Activated CD4-positive, alpha-beta T cell treated with anti-CD3 and anti-CD28 coated beads, Interleukin-10, Interleukin-2, amounts not matched to agents 100 ng/mL and 50 ng/mL, durations not matched to agents 16 hours and 8 hours (primary cell): Measurements from ENCODE around the gene CHGA.

Experiments
- DNase-seq: peaks from one replicate; pipeline ENCODE4 v3.0.0-alpha.2; 2020

CHGA gene

DNA sequence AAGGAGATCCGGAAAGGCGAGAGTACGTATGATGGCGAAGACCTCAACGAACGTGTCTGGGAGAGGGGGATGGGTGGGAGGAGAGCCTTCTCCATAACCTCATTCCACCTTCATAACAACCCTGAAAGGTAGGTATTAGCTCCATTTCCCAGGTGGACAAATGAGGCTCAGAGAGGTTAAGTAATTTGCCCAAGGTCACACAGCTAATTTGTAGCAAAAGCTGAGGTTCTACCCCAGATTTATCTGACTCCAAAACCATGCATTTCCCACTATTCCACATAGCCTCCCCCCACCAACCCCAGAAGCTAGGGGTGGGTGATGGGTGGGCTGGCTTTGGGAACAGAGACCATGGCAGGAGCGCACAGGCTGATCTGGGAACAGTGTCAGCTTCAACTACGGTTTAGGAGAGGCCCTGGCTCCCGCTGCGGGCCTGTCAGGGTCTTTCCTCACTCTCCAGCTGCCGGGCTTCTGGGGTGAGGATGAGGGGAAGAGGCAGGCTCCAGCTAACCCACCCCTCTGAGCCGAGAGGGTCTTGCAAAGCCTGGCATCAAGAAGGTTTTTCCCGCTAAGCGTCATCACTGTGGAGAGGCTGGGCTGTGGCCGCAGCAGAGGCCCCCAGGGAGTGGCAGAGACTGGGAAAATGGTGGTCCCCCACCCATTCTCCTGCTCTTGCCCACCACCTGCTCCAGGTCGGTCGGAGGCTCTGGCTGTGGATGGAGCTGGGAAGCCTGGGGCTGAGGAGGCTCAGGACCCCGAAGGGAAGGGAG, 8.9 kb downstream of the CHGA start:
- DNase-seq = no peak

DNA sequence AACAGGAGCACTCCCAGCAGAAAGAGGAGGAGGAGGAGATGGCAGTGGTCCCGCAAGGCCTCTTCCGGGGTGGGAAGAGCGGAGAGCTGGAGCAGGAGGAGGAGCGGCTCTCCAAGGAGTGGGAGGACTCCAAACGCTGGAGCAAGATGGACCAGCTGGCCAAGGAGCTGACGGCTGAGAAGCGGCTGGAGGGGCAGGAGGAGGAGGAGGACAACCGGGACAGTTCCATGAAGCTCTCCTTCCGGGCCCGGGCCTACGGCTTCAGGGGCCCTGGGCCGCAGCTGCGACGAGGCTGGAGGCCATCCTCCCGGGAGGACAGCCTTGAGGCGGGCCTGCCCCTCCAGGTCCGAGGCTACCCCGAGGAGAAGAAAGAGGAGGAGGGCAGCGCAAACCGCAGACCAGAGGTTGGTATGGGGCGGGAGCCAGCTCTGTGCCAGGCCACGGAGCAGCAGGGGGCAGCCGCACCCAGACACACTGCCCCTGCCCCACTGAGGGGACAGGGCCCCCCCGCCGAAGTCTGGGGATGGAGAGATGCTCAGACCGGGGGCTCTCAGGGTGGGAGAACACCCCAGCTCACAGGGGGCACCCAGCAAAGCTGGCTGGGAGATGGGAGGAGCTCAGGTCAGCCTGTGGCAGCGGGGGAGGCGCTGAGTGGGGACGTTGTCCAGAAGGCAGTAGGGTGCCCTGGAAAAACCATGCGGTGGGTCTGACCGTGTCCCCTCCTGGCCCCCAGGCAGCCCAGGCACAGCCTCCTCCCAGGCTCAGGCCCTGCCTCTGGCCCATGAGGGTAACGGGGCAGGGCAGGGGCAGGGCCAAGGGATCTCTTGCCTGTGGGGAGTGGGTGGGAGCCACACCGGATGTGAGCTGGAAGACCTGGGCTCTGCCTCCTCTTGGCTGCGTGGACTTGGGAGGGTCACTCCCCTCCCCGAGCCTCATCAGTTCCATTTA, 9.8 kb downstream of the CHGA start:
- DNase-seq = no peak

DNA sequence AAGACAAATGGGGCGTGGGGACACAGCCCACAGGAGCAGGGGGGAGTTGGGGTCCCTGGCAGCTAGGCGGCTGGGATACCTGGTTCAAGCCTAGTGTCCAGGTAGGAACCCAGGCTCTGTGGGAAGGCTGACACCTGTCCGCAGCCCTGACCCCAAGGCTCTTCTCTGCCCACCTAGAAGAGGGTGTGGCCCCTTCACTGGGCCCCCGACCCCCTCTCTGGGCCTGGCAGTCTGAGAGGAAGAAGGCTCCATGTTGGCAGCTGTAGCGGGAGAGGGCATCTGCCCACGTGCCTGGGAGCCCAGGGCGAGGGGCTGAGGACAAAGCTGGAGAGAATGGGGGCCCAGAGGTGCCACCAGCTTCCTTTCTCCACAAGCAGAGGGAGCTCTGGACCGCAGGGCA, 10.5 kb downstream of the CHGA start:
- no peak for DNase-seq

DNA sequence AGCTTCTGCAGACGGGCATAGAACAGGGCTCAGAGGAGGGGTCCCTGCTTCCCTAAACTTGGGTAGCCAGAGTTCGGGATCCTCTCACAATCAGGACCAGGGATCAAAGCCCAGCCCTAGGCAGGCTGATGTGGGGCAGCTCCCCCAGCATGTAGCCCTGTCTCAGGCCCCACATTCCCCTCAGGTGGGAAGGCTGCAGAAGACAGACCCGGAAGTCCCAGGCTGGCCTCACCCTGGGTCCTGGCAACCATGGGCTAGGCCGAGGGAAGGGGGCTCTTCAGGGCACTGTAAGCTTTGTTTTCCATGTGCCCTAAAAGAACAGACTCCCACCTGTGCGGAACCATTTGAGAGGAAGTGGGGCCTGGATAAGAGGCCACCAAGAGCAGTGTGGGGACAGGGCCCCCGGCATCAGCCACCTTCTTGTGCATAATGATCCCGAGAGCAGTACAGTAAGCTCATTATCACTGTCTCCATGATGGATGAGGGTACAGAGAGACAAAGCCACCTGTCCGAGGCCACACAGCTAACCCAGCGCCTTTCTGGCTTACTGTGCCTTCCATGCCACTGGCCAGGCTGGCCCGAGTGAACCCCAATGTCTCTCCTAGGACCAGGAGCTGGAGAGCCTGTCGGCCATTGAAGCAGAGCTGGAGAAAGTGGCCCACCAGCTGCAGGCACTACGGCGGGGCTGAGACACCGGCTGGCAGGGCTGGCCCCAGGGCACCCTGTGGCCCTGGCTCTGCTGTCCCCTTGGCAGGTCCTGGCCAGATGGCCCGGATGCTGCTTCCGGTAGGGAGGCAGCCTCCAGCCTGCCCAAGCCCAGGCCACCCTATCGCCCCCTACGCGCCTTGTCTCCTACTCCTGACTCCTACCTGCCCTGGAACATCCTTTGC, 11.5 kb downstream of the CHGA start:
- DNase-seq = no peak

DNA sequence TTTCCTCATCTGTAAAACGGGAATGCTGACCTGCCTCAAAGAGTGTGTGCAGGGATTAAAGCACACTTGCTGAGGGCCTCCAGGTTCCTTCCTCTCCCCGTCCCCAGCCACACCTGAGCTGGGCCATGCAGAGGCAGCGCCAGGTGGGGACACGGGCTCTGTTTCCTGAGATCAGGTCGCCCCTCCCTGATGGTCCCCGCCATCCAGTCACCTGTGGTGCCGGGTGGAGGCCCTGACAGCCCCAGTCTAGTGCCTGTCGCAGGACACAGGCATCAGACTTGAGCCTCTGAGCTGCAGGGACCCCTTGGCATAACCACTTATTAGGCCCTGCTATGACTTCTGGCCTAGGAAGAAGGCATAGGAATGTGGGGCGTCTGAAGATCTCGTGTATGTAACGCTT, 12.5 kb downstream of the CHGA start:
- DNase-seq = no peak

DNA sequence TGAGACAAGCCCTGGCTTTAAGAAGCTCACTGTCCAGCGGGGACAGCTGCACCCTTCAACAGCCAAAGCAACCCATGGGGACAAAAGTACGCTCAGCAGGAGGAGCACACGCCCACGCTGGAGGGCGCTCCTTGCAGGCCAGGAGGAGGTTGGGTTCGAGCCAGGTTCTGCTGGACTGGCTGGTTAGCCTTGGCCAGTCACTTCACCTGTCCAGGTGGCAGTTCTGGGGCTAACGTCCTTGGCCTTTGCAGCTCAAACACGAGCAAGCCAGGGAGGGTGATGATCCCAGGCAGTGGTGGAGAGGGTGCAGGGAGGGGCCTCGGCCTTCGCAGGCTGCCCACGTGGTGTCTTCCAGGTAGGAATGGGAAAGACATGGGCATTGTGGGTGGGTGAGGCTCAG, 13.1 kb downstream of the CHGA start:
- no peak for DNase-seq

DNA sequence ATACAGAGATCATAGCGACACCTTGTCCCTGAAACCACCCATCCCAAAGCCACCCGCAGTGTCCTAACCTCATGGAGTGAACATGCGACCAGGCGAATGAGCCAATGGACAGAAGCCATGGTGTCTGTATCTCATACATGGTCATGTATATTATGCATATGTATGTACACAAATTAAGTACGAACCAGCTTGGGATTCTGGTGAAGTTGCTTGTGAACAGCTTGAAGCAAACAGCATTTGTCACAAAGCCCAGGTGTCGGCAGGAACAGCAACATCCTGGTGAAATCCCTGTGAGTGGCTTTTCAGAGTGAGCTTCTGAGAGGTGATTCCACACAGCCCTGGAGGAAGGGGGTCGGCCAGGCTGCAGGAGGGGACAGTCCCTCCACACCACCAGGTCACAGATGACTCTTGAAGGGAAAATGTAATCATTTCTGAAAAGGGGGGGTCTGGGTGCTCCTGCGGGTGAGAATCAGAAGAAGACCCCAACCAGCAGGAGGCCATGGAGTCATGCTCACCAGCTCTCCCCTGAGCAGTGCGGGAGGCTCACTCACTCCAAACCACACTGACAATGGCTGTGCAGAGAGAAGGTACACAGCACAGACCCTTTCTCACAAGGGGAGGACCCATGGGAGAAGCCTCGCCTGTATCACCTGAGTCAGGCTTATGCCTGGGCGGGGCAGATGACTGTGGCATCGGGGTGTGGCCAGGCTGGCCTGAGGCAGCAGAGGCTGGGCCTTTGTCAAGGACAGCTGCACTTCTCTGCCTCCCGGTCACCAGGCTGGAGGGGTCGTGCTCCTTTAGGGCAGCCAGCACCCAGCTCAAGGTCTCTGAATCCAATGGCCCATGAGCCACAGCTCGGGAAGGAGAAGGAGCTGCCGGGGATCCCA, 14.3 kb downstream of the CHGA start:
- no peak for DNase-seq

DNA sequence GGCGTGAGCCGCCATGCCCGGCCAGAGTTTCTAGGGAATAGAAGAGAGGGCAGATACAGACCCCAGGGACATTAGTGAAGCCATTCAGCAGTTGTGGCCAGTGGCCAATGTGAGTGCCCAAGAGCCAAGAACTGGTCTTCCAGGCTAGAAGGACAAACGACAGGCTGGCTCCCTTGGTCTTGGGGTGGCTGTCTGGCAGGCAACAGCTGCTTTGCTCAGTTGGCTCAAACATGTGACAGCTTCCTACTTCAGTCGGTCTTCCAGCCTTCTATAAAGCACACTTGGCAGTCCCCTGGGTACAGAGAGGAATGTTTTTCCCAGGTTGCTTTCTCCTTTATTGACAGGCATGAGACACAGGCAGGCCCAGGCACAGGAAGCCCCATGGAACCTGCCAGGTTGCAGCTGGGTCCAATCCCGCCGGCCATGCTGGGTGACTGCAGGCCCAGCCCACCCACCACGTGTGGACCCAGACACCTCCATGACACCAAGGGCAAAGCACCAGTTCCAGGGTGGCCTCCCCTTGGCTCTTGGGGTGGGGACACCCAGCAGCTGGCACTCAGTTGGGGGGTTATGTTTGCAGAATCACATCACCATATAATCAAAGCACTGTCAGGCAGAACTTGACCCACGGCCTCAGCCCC, 15.4 kb downstream of the CHGA start:
- no peak for DNase-seq

DNA sequence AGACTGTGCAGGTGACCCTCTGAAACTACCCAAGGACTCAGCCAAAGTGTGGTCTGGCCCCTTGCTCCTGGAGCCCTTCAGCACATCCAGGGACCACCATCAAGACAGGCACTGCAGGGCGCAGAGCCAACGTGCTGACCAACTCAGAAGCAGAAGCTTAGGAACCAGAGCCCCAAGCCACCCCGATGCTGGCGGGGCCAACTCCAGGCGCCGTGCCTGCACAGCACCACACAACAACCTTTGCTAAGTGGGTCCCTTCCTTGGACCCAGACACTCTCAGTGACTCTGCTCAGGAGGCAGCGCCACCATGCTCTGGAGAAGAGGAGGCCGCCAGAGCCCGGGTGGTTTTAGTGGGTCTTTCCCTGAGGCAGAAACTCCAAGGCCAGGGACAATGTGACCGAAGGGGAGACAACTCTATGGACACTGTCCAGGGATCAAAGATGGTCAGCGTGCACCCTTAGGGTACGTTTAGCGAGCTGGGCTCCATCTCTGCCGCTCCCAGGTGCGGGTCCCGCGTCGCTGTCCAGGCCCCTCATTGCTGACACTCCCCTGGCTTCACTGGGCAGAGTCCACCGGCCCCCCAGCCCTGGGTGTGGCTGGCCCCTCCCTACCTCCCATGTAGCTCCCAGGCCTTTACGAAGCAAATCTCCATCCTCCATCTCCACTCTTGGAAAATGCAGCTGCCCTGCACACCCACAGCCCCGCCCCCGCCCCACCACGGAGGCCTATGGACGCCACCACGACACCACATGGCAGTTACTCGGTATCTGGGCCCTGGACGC, 16.1 kb downstream of the CHGA start:
- DNase-seq = no peak

DNA sequence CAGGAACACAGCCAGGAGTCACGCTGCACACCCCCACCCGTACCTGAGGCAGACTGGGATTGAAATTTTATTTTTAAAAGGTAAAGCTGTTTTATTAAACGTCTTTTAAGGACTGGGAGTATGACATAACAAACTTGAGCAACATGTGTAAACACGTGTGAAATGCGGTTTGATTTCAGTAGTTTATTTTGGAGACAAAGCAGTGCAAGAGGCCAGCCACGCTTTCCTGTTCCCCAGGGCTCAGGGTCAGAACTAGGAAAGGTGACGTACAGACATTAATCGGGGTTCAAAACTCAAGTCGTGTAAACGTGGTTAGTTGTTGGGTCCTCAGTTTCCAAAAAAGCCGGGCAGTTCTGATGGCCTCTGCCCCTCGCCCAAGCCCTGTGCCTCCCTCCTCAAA, 16.7 kb downstream of the CHGA start:
- DNase-seq = no peak

DNA sequence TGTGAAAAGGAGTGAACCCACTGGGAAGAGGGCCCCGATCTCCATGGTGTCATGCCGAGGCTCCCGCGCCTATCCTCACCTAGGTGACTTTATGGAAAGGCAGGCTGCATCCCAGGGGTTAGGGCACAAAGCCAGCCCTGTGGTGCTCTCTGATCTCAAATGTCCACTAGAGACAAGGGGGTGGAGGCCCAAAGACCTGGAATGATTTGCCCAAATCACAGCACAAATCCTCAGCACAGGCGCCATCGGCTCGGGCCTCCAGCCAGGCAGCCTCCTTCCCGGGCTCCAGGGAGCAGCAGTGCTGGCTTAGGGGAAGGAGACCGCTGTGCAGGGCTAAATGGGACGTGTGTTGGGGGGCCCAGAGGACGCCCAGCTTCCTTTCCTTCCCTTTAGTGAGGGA, 17.6 kb downstream of the CHGA start:
- no peak for DNase-seq

DNA sequence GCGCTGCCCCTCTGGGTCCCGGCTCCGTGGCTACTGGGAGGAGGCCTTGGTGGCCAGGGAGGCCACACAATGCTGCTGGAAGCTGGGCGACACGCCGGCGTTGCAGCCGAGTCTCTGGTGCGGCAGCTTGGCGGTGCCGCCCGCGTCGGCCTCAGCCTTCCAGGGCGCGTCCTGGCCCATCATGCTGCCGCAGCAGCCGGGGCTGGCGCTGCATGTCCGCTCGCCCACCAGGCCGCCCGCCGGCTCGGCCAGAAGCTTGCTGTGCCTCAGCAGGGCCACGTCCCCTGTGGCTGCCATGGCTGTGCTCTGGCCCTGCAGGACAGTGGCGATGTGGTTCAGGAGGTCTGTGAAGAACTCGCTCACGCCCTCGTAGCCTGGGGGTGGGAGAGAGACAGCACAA, 18.6 kb downstream of the CHGA start:
- no peak for DNase-seq

DNA sequence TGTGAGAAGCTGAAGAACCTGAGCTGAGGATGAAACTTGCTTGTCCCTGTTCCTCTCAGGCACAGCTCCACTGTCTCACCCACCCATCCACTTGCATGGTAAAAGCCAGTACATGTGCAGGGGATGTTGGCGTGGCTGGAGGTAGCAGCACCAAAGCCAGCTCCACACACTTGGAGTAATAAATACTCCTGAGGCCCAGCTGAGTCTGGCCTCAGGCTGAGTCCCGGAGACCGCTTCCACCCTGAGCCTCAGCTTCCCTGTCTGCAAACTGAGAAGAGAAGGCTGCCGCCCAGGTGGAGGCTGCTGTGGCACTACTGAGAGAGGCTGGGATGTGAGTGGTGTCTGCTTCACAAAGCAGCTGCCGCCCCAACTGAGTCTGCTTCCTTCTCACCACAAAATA, 19.2 kb downstream of the CHGA start:
- no peak for DNase-seq

DNA sequence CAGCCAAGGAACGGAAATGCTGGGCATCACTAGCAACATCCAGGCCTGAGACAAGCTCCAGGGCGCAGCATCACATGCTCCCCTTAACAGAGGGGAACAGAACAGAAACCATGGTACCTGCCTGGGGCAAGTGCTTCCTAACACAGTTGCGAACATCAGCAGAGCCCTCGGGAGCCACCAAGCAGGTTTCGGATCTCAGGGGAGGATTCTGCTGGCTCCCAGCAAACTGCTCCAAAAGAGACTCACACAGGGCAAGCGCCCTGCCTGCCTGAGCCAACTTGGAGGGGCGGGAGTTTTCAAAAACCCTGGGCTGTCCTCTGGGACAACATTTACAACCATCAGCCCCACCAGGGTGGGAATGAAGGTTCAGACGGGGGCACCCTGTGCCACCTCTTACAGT, 19.6 kb downstream of the CHGA start:
- DNase-seq = no peak

DNA sequence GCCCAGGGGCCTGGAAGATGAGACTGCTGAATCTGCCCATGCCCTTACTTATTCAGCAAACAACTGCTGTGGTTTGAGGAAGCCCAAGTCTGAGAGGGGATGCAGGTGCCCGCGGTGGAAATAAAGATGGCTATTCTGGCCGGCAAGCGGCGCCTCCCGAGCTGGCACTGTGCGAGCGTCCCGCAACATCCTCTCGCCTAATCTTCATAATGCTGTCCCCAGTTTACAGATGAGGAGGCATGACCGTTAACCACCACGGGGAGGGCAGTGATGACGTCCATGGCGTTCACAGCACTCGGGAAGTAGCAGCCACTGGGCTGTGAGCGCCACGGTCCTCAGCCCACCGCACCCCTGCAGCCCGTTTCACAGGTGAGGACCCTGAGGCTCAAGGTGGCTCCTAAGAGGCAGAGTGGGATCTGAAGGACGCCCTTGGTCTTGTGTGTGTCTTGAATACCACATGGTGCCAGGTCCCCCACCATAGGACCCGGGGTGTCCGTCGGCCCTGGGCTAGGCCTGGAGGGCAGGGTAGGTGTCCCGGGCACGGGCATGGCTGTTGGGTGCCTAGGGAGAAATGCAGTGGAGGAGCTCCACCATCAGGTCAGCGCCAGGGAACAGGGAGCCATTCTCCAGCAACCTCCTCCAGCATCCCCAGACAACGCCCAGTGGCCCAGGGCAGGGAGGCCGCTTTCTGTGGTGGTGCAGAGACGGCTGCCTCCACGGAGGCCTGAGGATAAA, 20.2 kb downstream of the CHGA start:
- DNase-seq = no peak

DNA sequence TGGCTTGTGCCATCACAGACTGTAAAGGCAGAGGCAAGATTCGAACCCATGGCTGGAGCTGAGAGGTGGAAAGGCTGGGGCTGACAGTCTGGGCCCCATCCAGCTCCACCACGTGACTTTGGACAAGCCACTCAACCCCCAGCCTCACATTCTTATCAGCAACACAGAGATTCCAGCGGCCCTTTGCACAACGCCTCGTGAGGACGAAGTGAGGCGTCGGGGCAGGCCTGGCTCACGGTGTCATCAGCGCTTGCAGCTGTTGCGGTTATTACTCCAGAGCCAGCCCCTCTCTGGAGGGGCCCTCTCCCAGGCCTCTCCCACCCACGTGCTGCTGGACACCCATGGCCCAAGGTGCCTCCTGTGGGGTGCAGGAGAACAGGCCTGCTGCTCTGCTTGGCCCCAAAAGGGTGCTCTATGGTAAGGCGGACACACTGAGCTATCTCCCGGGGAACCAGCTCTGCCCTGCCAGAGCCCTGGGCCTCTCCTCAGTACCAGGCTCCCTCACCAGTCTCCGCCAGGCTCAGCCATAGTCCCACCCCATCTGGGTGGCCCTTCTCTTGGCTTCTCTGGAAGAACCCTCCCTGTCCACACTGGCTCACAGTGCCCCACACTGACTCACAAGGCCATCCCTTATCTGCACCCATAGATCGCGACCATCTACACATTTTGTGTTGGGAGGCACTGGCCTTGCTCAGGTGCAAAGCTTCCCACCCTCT, 21.1 kb downstream of the CHGA start:
- no peak for DNase-seq

DNA sequence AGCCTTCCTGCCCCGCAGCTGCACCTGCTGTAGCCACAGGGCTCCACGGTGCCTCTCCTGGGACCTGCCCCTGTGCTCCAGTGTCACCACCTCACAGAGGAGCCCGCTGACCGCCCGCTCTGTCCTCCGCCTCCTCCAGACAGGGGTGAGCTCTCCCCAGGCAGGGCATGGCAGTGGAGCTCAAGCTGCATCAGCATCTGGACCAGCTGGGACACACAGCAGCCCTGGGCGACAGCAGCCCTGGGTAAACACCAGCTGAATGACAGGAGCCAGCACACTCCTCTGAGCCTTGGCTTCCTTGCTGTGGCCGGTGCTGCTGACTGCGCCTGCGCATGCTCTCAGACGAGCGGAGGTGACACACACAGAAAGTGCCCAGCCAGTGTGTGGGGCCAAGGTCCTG, 22.0 kb downstream of the CHGA start:
- no peak for DNase-seq

DNA sequence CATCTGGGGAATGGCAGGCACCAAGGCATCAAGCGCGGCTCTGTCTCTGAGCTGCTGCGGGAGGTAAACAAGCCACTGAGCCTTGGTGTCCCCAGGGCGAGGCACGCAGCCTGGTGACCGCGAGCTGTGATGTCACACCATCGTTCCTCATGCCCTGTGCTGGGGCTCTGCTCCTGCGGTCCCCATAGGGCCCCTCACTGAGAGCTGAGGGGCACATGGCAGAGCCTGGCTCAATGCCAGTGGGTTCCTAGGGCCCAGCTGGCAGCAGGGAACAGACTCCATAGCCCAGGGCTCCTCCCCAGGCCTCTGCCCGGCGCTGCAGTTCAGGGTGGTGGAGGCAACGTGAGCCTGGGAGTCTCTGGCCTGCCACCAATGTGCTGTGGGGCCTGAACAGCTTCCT, 22.6 kb downstream of the CHGA start:
- no peak for DNase-seq
